HuH-7.5 (cell line): ENCODE measurements around the gene ELF1.
"Not testable (repeated sequence)": the region's sequence is repeated elsewhere in the genome, so short reads cannot be mapped to it uniquely, and the experiment has no call there.

Source experiments
- DNase-seq: peaks from one replicate; pipeline ENCODE4 v3.0.0; 2011; ENCODE audit warnings: low spot score

The ELF1 gene

GRCh38 chr13:40982772-40983171 lies 36.3 kb downstream of the ELF1 start:
- DNase-seq, result no peak

GRCh38 chr13:40981949-40982348 lies 37.2 kb downstream of the ELF1 start:
- no peak for DNase-seq

DNA sequence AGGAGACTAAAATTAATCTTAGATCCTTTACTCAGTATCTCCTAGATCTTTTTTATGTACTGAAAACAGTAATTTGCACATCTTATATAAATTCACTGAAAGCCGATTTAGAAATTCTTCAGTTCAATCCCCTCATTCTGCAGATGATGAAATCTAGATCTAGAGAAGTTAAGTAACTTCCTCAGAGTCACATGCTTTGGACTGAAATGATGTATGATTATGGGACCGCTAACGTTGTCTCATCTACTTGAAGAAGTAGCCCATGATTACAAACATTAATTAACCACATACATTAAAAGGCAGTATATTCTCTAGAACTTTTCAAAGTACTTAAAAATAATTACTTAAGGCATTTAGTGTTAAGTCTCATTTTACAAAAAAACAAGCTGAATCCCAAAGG lies 37.8 kb downstream of the ELF1 start:
- DNase-seq, result no peak

GRCh38 chr13:40980461-40980860 lies 38.7 kb downstream of the ELF1 start:
- no peak for DNase-seq

DNA sequence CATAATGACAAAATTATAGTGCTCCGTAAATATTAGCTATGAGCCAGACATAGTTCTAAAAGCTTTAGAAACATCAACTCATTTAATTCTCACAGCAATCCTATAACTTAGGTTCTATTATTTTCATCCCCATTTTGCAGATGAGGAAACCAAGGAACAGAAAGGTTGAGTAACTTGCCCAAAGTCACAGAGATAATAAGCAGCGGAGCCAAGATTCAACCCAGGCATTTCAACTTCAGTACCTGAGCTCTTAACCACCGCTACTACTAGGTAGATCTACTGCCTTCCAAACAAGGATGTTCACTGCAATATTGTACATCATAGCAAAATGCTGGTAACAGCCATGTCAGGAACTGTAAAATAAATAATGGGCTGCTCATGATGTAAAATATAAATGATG lies 39.9 kb downstream of the ELF1 start:
- DNase-seq, result no peak

DNA sequence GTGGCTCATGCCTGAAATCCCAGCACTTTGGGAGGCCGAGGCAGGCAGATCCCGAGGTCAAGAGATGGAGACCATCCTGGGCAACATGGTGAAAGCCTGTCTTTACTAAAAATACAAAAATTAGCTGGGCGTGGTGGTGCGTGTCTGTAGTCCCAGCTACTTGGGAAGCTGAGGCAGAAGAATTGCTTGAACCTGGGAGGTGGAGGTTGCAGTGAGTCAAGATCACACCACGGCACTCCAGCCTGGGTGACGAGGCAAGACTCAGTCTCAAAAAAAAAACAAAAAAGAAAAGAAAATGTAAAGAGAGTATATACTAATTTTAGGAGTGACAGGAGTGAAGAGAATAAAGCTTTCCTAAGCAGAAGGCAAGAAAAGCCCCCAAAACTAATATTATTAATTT lies 41.0 kb downstream of the ELF1 start:
- not testable (repeated sequence) for DNase-seq

GRCh38 chr13:40975441-40975840 lies 43.7 kb downstream of the ELF1 start:
- no peak for DNase-seq

DNA sequence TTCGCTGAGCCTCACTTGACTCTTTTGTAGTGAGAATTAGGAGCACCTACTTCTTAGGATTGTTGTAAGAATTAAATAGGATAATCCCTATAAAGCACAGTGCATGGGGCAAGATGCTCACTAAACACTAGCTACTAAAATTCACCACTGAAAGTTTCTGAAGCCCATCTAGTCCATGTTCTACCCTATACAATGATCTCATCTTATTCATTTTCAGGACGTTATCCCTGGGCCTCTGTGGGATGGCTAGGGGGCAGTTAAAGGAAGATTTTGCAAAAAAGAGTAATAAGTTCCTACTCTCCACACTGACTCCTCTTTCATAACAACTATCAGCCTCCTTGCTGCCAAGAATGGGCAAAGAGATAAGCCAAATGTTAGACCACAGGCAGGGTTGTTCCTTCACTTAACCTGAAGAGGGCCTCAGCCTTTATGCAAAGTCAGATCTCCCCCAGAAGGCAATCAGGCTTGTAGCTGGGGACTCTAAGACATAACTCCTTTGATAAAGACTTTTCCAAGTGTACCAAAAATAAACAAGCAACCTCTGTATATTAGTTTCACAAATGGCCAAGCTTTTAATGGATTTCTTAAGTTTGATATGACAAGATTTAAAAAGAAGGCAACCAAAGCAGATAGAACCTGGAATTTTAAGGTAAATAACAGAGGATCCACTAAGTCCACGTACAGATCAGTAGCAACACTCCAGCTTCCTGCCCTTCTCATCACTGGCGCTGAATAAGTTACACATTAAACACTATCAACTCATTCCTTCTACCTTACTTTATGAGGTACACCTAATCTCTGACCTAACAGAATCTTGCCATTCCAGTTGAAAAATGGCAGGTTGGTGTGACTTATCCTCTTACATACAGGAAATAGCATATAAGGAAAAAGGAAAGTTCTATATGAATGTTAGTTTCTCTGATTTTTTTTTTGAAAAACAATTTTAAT lies 44.4 kb downstream of the ELF1 start:
- DNase-seq, result peak; percentile 15

DNA sequence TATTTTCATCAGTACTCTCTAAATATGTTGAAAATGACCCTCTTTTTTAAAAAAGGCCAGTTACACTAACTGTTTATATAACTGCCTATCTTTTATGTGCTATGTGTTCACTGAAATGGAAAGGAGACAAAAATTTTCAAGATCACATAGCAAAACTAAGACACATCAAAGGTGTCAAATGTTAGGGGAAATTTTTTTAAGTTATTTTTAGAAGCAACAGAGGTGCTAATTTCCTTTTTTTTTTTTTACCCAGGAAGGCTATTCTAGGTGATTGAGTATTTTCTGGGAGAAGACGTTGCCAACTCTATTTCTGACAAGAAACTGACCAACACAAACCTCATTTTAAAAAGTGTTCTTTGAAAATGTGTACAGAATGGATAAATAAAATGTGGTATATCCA lies 45.7 kb downstream of the ELF1 start:
- DNase-seq, result no peak

- DNase-seq, result no peak
These were observed 47.8 kb downstream of the ELF1 start for GRCh38 chr13:40971321-40971720.

DNA sequence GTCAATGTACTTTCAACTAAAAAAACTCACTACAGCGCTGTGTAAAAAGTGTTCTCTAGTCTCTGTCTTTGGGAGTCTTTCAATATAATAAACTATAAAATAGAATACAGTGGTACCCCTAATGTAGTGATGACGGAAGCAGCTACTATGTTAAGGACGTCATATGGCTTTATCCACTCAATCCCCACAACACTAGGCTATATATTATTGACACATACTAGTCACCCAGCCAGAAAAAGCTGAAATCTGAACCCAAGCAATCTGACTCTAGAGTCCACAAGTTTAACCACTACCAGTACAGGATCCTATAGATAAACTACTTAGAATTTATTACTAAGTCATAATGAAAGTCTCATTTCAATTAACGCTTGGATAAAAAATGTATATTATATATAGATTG lies 48.3 kb downstream of the ELF1 start:
- no peak for DNase-seq

DNA sequence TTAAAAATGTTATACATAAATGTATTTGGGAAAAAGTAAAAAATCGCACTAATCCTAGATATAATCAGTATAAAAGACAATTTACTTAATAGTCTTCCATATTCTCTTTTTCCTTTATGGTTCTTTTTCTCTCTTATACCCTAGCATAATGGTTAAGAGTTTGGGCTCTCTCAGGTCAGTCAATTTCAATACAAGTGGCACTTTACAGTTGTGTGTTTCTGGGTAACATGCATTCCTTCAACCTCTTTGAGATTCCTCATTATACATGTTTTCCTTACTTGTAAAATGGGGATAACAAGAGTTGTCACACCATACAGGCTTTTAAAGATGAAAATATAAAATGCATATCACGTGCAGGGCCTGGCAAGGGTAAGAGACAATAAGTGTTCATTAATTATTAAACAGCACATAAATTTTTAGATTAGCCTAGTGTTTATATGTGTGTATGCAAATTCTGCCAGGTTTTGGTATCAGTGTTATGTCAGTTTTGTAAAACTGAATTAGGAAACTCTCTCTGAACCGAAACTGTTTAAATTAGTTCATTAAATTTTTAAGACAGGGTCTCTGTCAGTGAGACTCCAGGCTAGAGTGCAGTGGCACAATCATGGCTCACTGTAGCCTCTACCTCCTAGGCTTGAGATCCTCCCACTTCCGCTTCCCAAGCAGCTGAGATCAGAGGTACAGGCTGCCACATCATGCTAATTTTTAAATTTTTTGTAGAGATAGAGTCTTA lies 49.8 kb downstream of the ELF1 start:
- no peak for DNase-seq

GRCh38 chr13:40968416-40969000 lies 50.6 kb downstream of the ELF1 start:
- DNase-seq, result no peak

GRCh38 chr13:40966298-40966697 lies 52.8 kb downstream of the ELF1 start:
- DNase-seq, result no peak

DNA sequence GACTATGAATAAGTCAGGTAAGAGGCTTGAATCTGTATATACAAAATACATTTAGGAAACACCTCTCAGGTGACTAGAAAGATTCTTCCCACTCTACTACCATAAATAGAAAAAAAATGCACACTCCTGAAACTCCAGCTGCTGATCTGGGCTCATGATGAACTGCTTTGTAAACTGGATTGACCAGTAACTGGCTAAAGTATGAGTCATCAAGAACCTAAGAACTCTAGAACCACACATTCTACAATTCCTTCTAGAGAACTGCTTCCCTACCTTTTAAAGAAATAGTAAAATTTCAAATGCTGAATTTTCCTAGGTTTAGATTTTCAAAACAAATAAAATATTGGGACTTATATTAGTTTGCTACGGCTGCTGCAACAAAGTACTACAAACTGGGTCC lies 55.2 kb downstream of the ELF1 start:
- no peak for DNase-seq

DNA sequence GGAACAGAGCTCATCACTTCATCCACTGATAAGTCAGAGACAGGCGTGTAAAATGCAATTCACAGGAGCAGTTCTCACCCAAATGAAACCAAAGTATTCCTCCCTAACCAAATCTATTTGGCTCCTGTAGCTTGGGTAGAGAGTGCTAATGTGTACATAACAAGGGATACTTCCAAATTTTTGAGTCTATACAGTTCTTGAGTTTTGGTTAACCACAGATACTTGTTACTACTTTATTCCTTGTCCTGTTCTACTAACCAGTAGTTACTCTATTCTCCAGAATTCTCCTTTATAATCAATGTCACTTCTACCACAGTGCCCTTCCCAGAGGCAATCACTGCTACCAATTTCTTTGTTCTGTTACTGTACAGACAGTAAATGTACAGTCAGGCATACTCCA lies 57.3 kb downstream of the ELF1 start:
- no peak for DNase-seq

DNA sequence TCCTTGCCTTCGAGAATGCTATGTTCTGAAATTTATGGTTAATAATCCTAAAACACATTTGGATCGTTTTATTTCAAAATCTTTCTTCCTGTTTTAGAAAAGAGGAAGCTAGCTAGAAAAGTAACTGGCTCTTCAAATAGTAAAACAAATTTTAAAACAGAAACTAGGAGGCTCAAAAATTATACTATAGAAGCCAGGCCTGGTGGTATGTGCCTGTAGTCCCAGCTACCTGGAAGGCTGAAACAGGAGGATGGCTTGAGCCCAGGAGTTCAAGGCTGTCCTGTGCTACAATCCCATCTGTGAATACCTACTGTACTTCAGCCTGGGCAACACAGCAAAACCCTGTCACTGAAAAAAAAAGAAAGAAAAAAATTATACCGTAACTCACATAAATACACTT lies 57.9 kb downstream of the ELF1 start:
- DNase-seq, result no peak

DNA sequence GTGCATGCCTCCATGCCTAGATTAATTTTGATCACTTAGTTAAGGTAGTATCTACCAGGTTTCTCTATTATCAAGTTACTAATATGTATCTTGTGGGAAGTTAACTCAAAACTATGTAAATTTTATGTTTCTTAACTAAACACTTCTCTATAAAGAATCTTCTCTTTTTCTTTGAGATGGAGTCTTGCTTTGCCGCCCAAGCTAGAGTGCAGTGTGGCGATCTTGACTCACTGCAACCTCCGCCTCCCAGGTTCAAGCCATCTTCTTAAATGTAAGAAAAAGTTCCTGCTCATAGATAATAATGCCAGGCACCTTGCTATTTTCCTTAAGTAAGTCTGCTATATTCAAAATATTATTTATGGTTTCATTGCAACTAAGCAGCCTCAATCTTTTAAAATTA lies 58.4 kb downstream of the ELF1 start:
- no peak for DNase-seq

DNA sequence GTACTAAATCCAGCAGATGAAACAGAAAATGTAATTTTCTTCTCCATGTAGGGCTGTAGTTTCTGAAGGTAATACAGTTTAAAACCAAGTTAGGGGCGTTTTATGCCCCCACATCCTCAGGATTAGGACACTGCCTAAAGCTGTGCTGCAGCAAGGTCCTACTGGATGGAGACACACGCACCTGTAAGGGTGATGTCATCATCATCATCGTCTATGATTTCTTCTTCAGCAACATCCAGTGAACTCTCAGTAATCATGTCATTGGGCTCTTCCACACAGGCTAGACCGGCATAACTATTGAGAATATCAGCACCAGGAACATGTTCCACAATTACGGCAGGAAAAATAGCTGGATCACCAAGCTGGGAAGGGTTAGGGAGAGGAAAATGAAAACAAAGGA lies 60.5 kb downstream of the ELF1 start:
- no peak for DNase-seq

DNA sequence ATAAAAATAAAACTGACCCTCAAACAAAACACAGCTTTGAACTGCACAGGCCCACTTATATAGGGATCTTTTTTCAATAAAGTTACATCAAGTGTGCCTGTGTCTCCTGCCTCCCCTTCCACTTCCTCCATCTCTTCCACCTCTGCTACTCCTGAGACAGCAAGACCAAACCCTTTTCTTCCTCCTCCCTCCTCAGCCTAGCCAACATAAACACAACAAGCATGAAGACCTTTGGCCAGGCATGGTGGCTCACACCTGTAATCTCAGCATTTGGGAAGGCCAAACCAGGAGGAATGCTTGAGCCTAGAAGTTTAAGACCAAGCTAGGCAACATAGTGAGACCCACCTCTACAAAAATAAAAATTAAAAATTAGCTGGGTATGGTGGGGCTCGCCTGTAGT lies 72.6 kb downstream of the ELF1 start:
- DNase-seq, result no peak

- no peak for DNase-seq
These were observed 76.0 kb downstream of the ELF1 start for GRCh38 chr13:40943073-40943472.

GRCh38 chr13:40941581-40941980 lies 77.5 kb downstream of the ELF1 start:
- no peak for DNase-seq

DNA sequence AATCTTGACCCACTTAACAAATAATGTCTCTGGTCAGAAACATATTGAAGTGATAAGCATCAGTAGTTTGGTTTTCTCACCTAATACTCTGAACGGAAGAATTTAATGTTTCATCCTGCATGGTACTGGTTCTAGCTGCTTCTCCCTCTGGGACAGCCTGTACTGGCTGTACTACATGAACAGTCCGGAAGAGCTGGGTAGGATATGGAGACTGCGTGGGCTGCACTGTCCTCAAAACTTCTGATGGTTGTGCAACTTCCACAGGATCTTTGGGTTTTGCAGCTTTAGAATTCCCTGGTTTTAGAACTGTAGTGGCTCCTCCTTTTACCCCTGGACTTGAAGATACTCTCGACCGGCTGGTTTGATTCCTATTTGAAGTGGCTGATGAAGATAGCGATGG lies 78.3 kb downstream of the ELF1 start:
- no peak for DNase-seq
